GM12878 (cell line): ENCODE results near the gene SLC25A13. TPM values are rescaled to one million over a fixed set of nuclear protein-coding genes. Genes with fewer than 3 reads are reported as not detected.

Source experiments
- ATAC-seq: fragments of 200-7000 bp; cut with Tn5 transposase; 3 replicates; pipeline ENCODE4 v1.9.1; 2020; ENCODE audit warnings: mild to moderate bottlenecking, moderate library complexity
- BruUV-seq: library from RNA; stranded (reverse); fragments of 400-500 nt; replicated peaks from 2 replicates; lab custom pipeline; 2021; lab: Mats Ljungman, UMichigan
- CTCF ChIA-PET: fragments of 300-600 bp; sonication (Branson Sonifier 250); formaldehyde crosslinking; extraction: SDS; loops from one replicate; lab custom pipeline; 2021; ENCODE audit warnings: inconsistent platforms; lab: Yijun Ruan, JAX
- POLR2A ChIA-PET: fragments of 350-600 bp; formaldehyde crosslinking; extraction: SDS; loops from one replicate; lab custom pipeline; 2021; ENCODE audit warnings: inconsistent platforms; lab: Charles Lee
- RAD21 ChIA-PET: fragments of 300-600 bp; sonication (Branson Sonifier 250); formaldehyde crosslinking; loops from one replicate; lab custom pipeline; 2023; ENCODE audit warnings: antibody characterized with exemption; ENCODE audit not compliant: unreplicated experiment; lab: Charles Lee
- SMC1A ChIA-PET: fragments of 300-600 bp; sonication (Branson Sonifier 250); formaldehyde crosslinking; loops from one replicate; lab custom pipeline; 2023; ENCODE audit not compliant: unreplicated experiment, uncharacterized antibody; lab: Charles Lee
- DNase-seq: peaks from one replicate; pipeline ENCODE4 v3.0.0-alpha.2; 2011; ENCODE audit warnings: low read depth, low spot score
- FAIRE-seq: peaks from 3 replicates; lab custom pipeline; 2011; peaks lifted over from hg19 to GRCh38; lab: Jason Lieb, UNC
- H2AFZ ChIP-seq: 2 replicates; pipeline ENCODE4 v1.6.0; 2011; ENCODE audit warnings: low read depth, low read length, control low read depth; ENCODE audit not compliant: control insufficient read depth
- H3K27ac ChIP-seq: 2 replicates; pipeline ENCODE4 v1.5.1; 2011; ENCODE audit warnings: control low read depth; ENCODE audit not compliant: control insufficient read depth, insufficient read depth
- H3K27me3 ChIP-seq, 2 experiments: replicated peaks in 1 of 2; 2 replicates each; pipeline versions ENCODE4 v1.6.0 to v1.6.1; 2011; ENCODE audit warnings: low read length in 1 of 2; ENCODE audit not compliant: control insufficient read depth in 2 of 2, insufficient read depth in 2 of 2
- H3K36me3 ChIP-seq, 2 experiments: 2 replicates each; pipeline ENCODE4 v1.5.1; 2011; ENCODE audit warnings: low read length in 1 of 2; ENCODE audit not compliant: control insufficient read depth in 2 of 2, insufficient read depth in 2 of 2
- H3K4me1 ChIP-seq: 2 replicates; pipeline ENCODE4 v1.6.1; 2011; ENCODE audit warnings: mild to moderate bottlenecking, low read length, moderate library complexity, mixed read lengths; ENCODE audit not compliant: control insufficient read depth, insufficient read depth
- H3K4me2 ChIP-seq: 2 replicates; pipeline ENCODE4 v1.6.0; 2011; ENCODE audit warnings: control low read depth; ENCODE audit not compliant: control insufficient read depth, insufficient read depth
- H3K4me3 ChIP-seq: fragments of 200-600 bp; sonication (generic); 2 replicates; pipeline ENCODE4 v1.5.1; 2016
- H3K79me2 ChIP-seq: 2 replicates; pipeline ENCODE4 v1.6.0; 2011; ENCODE audit warnings: low read length; ENCODE audit not compliant: control insufficient read depth, insufficient read depth
- H3K9ac ChIP-seq: 2 replicates; pipeline ENCODE4 v1.8.0; 2011; ENCODE audit warnings: low read length, control low read depth, mixed read lengths; ENCODE audit not compliant: control insufficient read depth, insufficient read depth
- H3K9me3 ChIP-seq: replicated peaks from 3 replicates; pipeline ENCODE4 v1.5.1; 2011; ENCODE audit warnings: mild to moderate bottlenecking, low read length; ENCODE audit not compliant: control insufficient read depth, insufficient read depth
- H4K20me1 ChIP-seq: 2 replicates; pipeline ENCODE4 v1.6.0; 2011; ENCODE audit not compliant: control insufficient read depth, insufficient read depth
- CREB1 ChIP-seq: IDR thresholded peaks from 2 replicates; pipeline ENCODE4 v1.6.1; 2012; ENCODE audit warnings: low read depth, mild to moderate bottlenecking, inconsistent platforms
- FOXM1 ChIP-seq: IDR thresholded peaks from 2 replicates; pipeline ENCODE4 v1.6.1; 2012; ENCODE audit warnings: low read depth, mild to moderate bottlenecking, inconsistent platforms, low read length, moderate library complexity
- IRF4 ChIP-seq: IDR thresholded peaks from 2 replicates; pipeline ENCODE4 v1.6.1; 2011; ENCODE audit warnings: low read depth, low read length
- MEF2B ChIP-seq: fragments of 450-650 bp; IDR thresholded peaks from 2 replicates; pipeline ENCODE4 v1.6.1; 2018; ENCODE audit warnings: mild to moderate bottlenecking, moderate library complexity; ENCODE audit not compliant: partially characterized antibody, poor library complexity, severe bottlenecking
- POLR2AphosphoS2 ChIP-seq: IDR thresholded peaks from 2 replicates; pipeline ENCODE4 v1.6.1; 2011; ENCODE audit warnings: low read depth, mild to moderate bottlenecking, low read length, improper control_type of control experiment, moderate library complexity
- RELA ChIP-seq: fragments of 450-650 bp; IDR thresholded peaks from 2 replicates; pipeline ENCODE4 v1.8.0; 2014; ENCODE audit warnings: borderline replicate concordance; ENCODE audit not compliant: partially characterized antibody
- RUNX3 ChIP-seq: IDR thresholded peaks from 2 replicates; pipeline ENCODE4 v1.6.1; 2012; ENCODE audit warnings: low read length, inconsistent platforms
- SREBF1 ChIP-seq: IDR thresholded peaks from 2 replicates; pipeline ENCODE4 v1.6.1; 2012; ENCODE audit warnings: mild to moderate bottlenecking, low read length
- ZBTB4 ChIP-seq: fragments of 450-650 bp; formaldehyde crosslinking; IDR thresholded peaks from 2 replicates; pipeline ENCODE4 v1.4.0; 2022; ENCODE audit warnings: mild to moderate bottlenecking, moderate library complexity
- ZNF592 ChIP-seq: fragments of 450-650 bp; IDR thresholded peaks from 2 replicates; pipeline ENCODE4 v1.6.1; 2017; ENCODE audit warnings: mild to moderate bottlenecking, moderate library complexity
- ZNF622 ChIP-seq: fragments of 450-650 bp; IDR thresholded peaks from 2 replicates; pipeline ENCODE4 v1.6.1; 2017; ENCODE audit warnings: mild to moderate bottlenecking, inconsistent platforms
- WGBS: methylation state at CpG from one replicate; pipeline ENCODE4 v1.1.6; 2016; ENCODE audit warnings: low lambda C conversion rate; ENCODE audit not compliant: insufficient replicate concordance, insufficient coverage; ENCODE audit errors: missing lambda C conversion rate; 5-methylcytosine and 5-hydroxymethylcytosine counted together
- in situ Hi-C: fragments of 300-500 bp; cut with MboI; formaldehyde crosslinking; loops from 9 replicates; pipeline ENCODE4 v1.14.3; 2018; ENCODE audit warnings: mixed read lengths
- intact Hi-C: fragments of 100-400 bp; cut with micrococcal nuclease; formaldehyde crosslinking; loops from one replicate; pipeline ENCODE4 v1.14.2; 2022; ENCODE audit not compliant: unreplicated experiment
- polyA plus RNA-seq, 11 experiments: library from polyadenylated mRNA; depleted of rRNA in 4 of 11; unstranded in 6 of 11; stranded (reverse) in 5 of 11; fragments of >200 nt; fragmentation: Nextera tagmentation in 4 of 11; fragmentation: Illumina TruSeq in 1 of 11; extraction: Ambion mirVana in 4 of 11; extraction: Trizol in 1 of 11; gene quantifications; 1 replicate in 1 of 11; 2 replicates in 10 of 11; pipeline versions ENCODE4 v1.2.1 to v1.2.3, GENCODE V29; 2011 to 2016; ENCODE audit warnings: inconsistent platforms in 2 of 11, missing spikeins in 2 of 11, low read depth in 1 of 11
- total RNA-seq, 4 experiments: library from RNA; depleted of rRNA in 3 of 4; stranded (reverse); fragments of >200 nt in 3 of 4; fragmentation: Illumina TruSeq in 1 of 4; extraction: Trizol in 1 of 4; gene quantifications; 2 replicates each; pipeline versions ENCODE4 v1.2.1 to v1.2.3, GENCODE V29; 2013 to 2021
- TF ChIP-seq, protein P1 (sequence below): IDR thresholded peaks from 2 replicates; pipeline ENCODE4 v1.6.1; 2011; ENCODE audit warnings: low read depth, low read length, improper control_type of control experiment, borderline replicate concordance
- TF ChIP-seq, protein P2 (sequence below): IDR thresholded peaks from 2 replicates; pipeline ENCODE4 v1.6.1; 2012; ENCODE audit warnings: mild to moderate bottlenecking, low read depth, low read length

The SLC25A13 gene
- total and polyA plus RNA-seq, 10 of the 15 experiments (the other 5 are each of a cell fraction or from before 2014, with no cell fraction given): 7.0 to 24.7 (median 18.6) TPM

DNA sequence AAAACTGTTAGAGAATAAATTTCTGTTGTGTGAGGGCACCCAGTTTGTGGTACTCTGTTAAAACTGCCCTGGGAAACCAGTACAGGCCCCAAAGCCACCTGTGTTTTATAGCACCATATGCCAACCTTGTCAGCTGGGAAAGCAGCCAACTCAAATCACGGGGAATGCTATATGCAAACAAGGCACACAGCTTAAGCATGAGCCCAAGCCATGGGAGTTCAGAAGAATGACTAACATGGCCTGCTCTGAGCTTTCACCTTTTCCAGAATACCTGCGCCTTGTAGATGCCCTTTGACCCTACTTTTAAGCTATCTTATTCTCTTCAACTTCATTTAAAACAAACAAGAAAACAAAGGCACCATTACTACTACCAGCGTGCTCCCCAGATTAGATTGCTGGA is 5.5 kb upstream of the SLC25A13 start:
- no peak overlapping the region for H3K4me3 ChIP-seq
- peaks cover 5% of the 10 kb centered on the region; the same call in 2 of the 3 replicates for H3K9me3 ChIP-seq
- H3K79me2 ChIP-seq: no peaks in the 10 kb centered on the region
- DNase-seq (no peak), ATAC-seq (no peak), FAIRE-seq (no peak)
- POLR2A ChIA-PET: no interaction called here
- H3K36me3 ChIP-seq: no peaks in the 10 kb centered on the region
- SMC1A ChIA-PET: no interaction called here
- CTCF ChIA-PET: interaction anchor here (0.7 kb wide), 1 partner anchor 50 kb away, joined by 3 read pairs; no protein-coding TSS in a partner anchor
- H3K27me3 ChIP-seq: no peaks in the 10 kb centered on the region
- RAD21 ChIA-PET: no interaction called here
- H3K4me1 ChIP-seq: peaks cover under 1% of the 10 kb centered on the region
- H4K20me1 ChIP-seq: no peaks in the 10 kb centered on the region
- 26% methylated on average over 3 of the region's 3 CpGs for WGBS
- intact Hi-C loops (loop anchor here (10.0 kb wide), 1 partner anchor 377 kb away; the partner anchor contains the start of gene SEM1), in situ Hi-C loops (no loop called here)
- H2AFZ ChIP-seq: no peak overlapping the region
- no TSS peak for BruUV-seq
- no peak overlapping the region for H3K9ac ChIP-seq
- H3K27ac ChIP-seq: no peak overlapping the region
- H3K4me2 ChIP-seq: no peak overlapping the region
- no peak for TF ChIP-seq SREBF1
- TF ChIP-seq, protein P1, sequence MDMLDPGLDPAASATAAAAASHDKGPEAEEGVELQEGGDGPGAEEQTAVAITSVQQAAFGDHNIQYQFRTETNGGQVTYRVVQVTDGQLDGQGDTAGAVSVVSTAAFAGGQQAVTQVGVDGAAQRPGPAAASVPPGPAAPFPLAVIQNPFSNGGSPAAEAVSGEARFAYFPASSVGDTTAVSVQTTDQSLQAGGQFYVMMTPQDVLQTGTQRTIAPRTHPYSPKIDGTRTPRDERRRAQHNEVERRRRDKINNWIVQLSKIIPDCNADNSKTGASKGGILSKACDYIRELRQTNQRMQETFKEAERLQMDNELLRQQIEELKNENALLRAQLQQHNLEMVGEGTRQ: no peak
- no peak for TF ChIP-seq ZNF622
- TF ChIP-seq FOXM1: no peak
- TF ChIP-seq, protein P2, sequence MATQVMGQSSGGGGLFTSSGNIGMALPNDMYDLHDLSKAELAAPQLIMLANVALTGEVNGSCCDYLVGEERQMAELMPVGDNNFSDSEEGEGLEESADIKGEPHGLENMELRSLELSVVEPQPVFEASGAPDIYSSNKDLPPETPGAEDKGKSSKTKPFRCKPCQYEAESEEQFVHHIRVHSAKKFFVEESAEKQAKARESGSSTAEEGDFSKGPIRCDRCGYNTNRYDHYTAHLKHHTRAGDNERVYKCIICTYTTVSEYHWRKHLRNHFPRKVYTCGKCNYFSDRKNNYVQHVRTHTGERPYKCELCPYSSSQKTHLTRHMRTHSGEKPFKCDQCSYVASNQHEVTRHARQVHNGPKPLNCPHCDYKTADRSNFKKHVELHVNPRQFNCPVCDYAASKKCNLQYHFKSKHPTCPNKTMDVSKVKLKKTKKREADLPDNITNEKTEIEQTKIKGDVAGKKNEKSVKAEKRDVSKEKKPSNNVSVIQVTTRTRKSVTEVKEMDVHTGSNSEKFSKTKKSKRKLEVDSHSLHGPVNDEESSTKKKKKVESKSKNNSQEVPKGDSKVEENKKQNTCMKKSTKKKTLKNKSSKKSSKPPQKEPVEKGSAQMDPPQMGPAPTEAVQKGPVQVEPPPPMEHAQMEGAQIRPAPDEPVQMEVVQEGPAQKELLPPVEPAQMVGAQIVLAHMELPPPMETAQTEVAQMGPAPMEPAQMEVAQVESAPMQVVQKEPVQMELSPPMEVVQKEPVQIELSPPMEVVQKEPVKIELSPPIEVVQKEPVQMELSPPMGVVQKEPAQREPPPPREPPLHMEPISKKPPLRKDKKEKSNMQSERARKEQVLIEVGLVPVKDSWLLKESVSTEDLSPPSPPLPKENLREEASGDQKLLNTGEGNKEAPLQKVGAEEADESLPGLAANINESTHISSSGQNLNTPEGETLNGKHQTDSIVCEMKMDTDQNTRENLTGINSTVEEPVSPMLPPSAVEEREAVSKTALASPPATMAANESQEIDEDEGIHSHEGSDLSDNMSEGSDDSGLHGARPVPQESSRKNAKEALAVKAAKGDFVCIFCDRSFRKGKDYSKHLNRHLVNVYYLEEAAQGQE: no peak
- TF ChIP-seq RELA: no peak
- no peak for TF ChIP-seq IRF4
- TF ChIP-seq ZBTB4: no peak
- no peak for TF ChIP-seq MEF2B
- no peak for TF ChIP-seq CREB1
- TF ChIP-seq ZNF592: no peak
- no peak for TF ChIP-seq RUNX3
- no peak for TF ChIP-seq POLR2AphosphoS2
